HCT116 (cell line): Measurements from ENCODE around the gene TTC27. TPM values are rescaled to one million over a fixed set of nuclear protein-coding genes. Genes with fewer than 3 reads are reported as not detected.

Experiments used
- ATAC-seq: fragments of 200-7000 bp; cut with Tn5 transposase; 2 replicates; pipeline ENCODE4 v1.9.1; 2020; ENCODE audit warnings: mild to moderate bottlenecking, moderate library complexity
- BruUV-seq: library from RNA; stranded (reverse); fragments of 400-500 nt; replicated peaks from 2 replicates; lab custom pipeline; 2021; lab: Mats Ljungman, UMichigan
- CTCF ChIA-PET: fragments of 300-600 bp; sonication (Branson Sonifier 250); formaldehyde crosslinking; loops from one replicate; lab custom pipeline; 2021; ENCODE audit warnings: antibody characterized with exemption; lab: Charles Lee
- POLR2A ChIA-PET: fragments of 300-600, 350-600 bp; sonication (Branson Sonifier 250); formaldehyde crosslinking; loops from one replicate; lab custom pipeline; 2021; ENCODE audit warnings: antibody characterized with exemption; lab: Charles Lee
- RAD21 ChIA-PET, 2 experiments: fragments of 300-600 bp; sonication (Branson Sonifier 250); formaldehyde crosslinking; loops; one replicate each; lab custom pipeline; 2023; ENCODE audit warnings: low total read pairs in 2 of 2; ENCODE audit not compliant: uncharacterized antibody in 2 of 2, unreplicated experiment in 2 of 2, low non-redundant PET in 1 of 2; lab: Charles Lee
- DNase-seq: peaks from one replicate; pipeline ENCODE4 v3.0.0-alpha.2; 2010; ENCODE audit warnings: low read depth, low spot score
- H2AFZ ChIP-seq: fragments of 200-600 bp; shearing (Covaris generic), sonication (generic); 2 replicates; pipeline ENCODE4 v1.6.1; 2017; ENCODE audit warnings: low read depth, mixed run types, mixed read lengths, antibody characterized with exemption, low read length; ENCODE audit not compliant: poor library complexity, severe bottlenecking
- H3K27ac ChIP-seq: 2 replicates; pipeline ENCODE4 v1.5.1; 2012; ENCODE audit warnings: low read depth, low read length
- H3K27me3 ChIP-seq: fragments of 200-600 bp; sonication (generic); 2 replicates; pipeline ENCODE4 v1.6.1; 2016; ENCODE audit warnings: mixed run types, low read length, mixed read lengths; ENCODE audit not compliant: insufficient read depth
- H3K36me3 ChIP-seq, 2 experiments: fragments of 200-500 bp in 1 of 2; fragments of 200-600 bp in 1 of 2; sonication (Bioruptor generic) in 1 of 2; sonication (generic) in 1 of 2; 2 replicates each; pipeline versions ENCODE4 v1.5.1 to v1.6.1; 2014 to 2016; ENCODE audit warnings: low read length in 2 of 2, inconsistent platforms in 1 of 2, mixed read lengths in 1 of 2, mixed run types in 1 of 2; ENCODE audit not compliant: insufficient read depth in 2 of 2, control insufficient read depth in 1 of 2
- H3K4me1 ChIP-seq, 2 experiments: fragments of 200-600 bp in 1 of 2; sonication (generic) in 1 of 2; 2 replicates each; pipeline versions ENCODE4 v1.5.1 to v1.6.1; 2012 to 2017; ENCODE audit warnings: low read length in 2 of 2, inconsistent platforms in 1 of 2, mild to moderate bottlenecking in 1 of 2, mixed read lengths in 1 of 2, mixed run types in 1 of 2, moderate library complexity in 1 of 2; ENCODE audit not compliant: insufficient read depth in 2 of 2, control insufficient read depth in 1 of 2
- H3K4me2 ChIP-seq: fragments of 200-600 bp; sonication (generic); 2 replicates; pipeline ENCODE4 v1.6.1; 2017; ENCODE audit warnings: mixed run types, low read length, mixed read lengths
- H3K4me3 ChIP-seq, 2 experiments: fragments of 200-600 bp in 1 of 2; sonication (generic) in 1 of 2; replicated peaks in 1 of 2; 2 replicates each; pipeline ENCODE4 v1.5.1; 2011 to 2016; ENCODE audit warnings: low read length in 2 of 2, control low read depth in 1 of 2, low read depth in 1 of 2, mild to moderate bottlenecking in 1 of 2, mixed read lengths in 1 of 2, mixed run types in 1 of 2
- H3K79me2 ChIP-seq: fragments of 200-600 bp; sonication (generic); 2 replicates; pipeline ENCODE4 v1.6.1; 2017; ENCODE audit warnings: mild to moderate bottlenecking, mixed run types, low read length, moderate library complexity, mixed read lengths; ENCODE audit not compliant: insufficient read depth
- H3K9ac ChIP-seq: fragments of 200-600 bp; sonication (generic); 2 replicates; pipeline ENCODE4 v1.6.1; 2016; ENCODE audit warnings: low read length, mixed read lengths
- H3K9me2 ChIP-seq: fragments of 200-600 bp; sonication (generic), shearing (Covaris generic); 2 replicates; pipeline ENCODE4 v1.6.1; 2017; ENCODE audit warnings: mixed run types, mild to moderate bottlenecking, moderate library complexity; ENCODE audit not compliant: insufficient read depth
- H3K9me3 ChIP-seq, 2 experiments: fragments of 200-500 bp in 1 of 2; fragments of 200-600 bp in 1 of 2; sonication (Bioruptor generic) in 1 of 2; sonication (generic) in 1 of 2; 2 replicates each; pipeline ENCODE4 v1.6.1; 2014 to 2017; ENCODE audit warnings: low read length in 2 of 2, mixed read lengths in 2 of 2, inconsistent platforms in 1 of 2, low read depth in 1 of 2, mild to moderate bottlenecking in 1 of 2, mixed run types in 1 of 2, moderate library complexity in 1 of 2; ENCODE audit not compliant: control insufficient read depth in 1 of 2, insufficient read depth in 1 of 2
- H4K20me1 ChIP-seq: fragments of 200-600 bp; sonication (generic), shearing (Covaris generic); 2 replicates; pipeline ENCODE4 v1.6.1; 2017; ENCODE audit warnings: mixed run types, mild to moderate bottlenecking, moderate library complexity; ENCODE audit not compliant: insufficient read depth
- CEBPB ChIP-seq: IDR thresholded peaks from 2 replicates; pipeline ENCODE4 v1.6.1; 2012; ENCODE audit warnings: low read depth
- EGR1 ChIP-seq: IDR thresholded peaks from 2 replicates; pipeline ENCODE4 v1.6.1; 2012; ENCODE audit warnings: low read depth
- EZH2phosphoT487 ChIP-seq: fragments of 200-600 bp; IDR thresholded peaks from 2 replicates; pipeline ENCODE4 v1.6.1; 2018; ENCODE audit warnings: antibody characterized with exemption, borderline replicate concordance
- FOSL1 ChIP-seq: IDR thresholded peaks from 2 replicates; pipeline ENCODE4 v1.6.1; 2012; ENCODE audit warnings: low read depth
- MAX ChIP-seq: IDR thresholded peaks from 2 replicates; pipeline ENCODE4 v1.6.1; 2012
- POLR2AphosphoS5 ChIP-seq: IDR thresholded peaks from 2 replicates; pipeline ENCODE4 v1.6.1; 2011; ENCODE audit warnings: mild to moderate bottlenecking, low read depth, low read length, moderate library complexity
- SRF ChIP-seq: IDR thresholded peaks from 2 replicates; pipeline ENCODE4 v1.6.1; 2012; ENCODE audit warnings: low read depth
- YY1 ChIP-seq: IDR thresholded peaks from 2 replicates; pipeline ENCODE4 v1.6.1; 2011; ENCODE audit warnings: low read length, low read depth, moderate library complexity, mild to moderate bottlenecking; ENCODE audit not compliant: insufficient replicate concordance; ENCODE audit errors: extremely low read depth
- ZNF274 ChIP-seq: fragments of 200-500 bp; sonication (Bioruptor generic); IDR thresholded peaks from 2 replicates; pipeline ENCODE4 v1.6.1; 2014; ENCODE audit warnings: mild to moderate bottlenecking, low read depth, low read length, inconsistent platforms
- intact Hi-C: fragments of 100-400 bp; cut with micrococcal nuclease; formaldehyde crosslinking; loops from 2 replicates; pipeline ENCODE4 v1.10.0; 2022
- total RNA-seq: library from RNA; stranded (reverse); gene quantifications from one replicate; pipeline ENCODE4 v1.2.1, GENCODE V29; 2021; ENCODE audit not compliant: unreplicated experiment
- TF ChIP-seq, protein P1 (sequence below): IDR thresholded peaks from 2 replicates; pipeline ENCODE4 v1.6.1; 2012

TTC27 gene
- total RNA-seq, 1 experiment from 2014 or later, result 24.4 TPM

DNA sequence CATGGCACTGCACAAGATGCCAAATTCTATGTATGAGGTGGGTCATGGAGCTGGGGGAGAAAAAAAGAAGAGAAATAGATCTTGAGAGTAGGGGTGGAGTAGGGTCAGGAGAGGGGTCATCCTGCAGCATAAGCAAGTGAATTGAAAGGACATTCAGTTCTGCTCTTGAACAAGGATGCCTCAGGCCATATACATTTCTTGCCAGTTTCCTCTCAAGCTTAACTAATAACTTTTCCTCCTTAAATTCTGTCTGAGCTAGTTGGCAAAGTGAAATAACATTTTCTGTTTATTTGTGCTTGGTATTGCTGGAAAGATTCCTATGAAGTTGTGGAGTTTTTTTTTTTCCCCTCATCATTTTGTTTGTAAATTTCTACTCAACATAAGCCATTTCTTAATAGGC lies 219.9 kb downstream of the TTC27 start:
- intact Hi-C loops, result no loop called here
- H3K9me3 ChIP-seq, result no peaks in the 10 kb centered on the region
- DNase-seq (no peak), ATAC-seq (no peak)
- no peaks in the 10 kb centered on the region for H3K9me2 ChIP-seq
- H3K9ac ChIP-seq, result no peak overlapping the region
- H3K27me3 ChIP-seq, result no peaks in the 10 kb centered on the region
- H3K36me3 ChIP-seq, result no peaks in the 10 kb centered on the region
- no peak overlapping the region for H2AFZ ChIP-seq
- no peaks in the 10 kb centered on the region for H3K79me2 ChIP-seq
- H3K4me3 ChIP-seq, result no peak overlapping the region
- H3K4me1 ChIP-seq, result no peaks in the 10 kb centered on the region
- ChIA-PET CTCF (no interaction called here), POLR2A (no interaction called here), RAD21 (no interaction called here)
- H3K27ac ChIP-seq, result no peak overlapping the region
- H3K4me2 ChIP-seq, result no peak overlapping the region
- no peak for TF ChIP-seq ZNF274
- no peak for TF ChIP-seq SRF
- no peak for TF ChIP-seq POLR2AphosphoS5
- no peak for TF ChIP-seq CEBPB
- TF ChIP-seq, protein P1, sequence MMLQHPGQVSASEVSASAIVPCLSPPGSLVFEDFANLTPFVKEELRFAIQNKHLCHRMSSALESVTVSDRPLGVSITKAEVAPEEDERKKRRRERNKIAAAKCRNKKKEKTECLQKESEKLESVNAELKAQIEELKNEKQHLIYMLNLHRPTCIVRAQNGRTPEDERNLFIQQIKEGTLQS, result no peak
- TF ChIP-seq MAX, result no peak
- no peak for TF ChIP-seq FOSL1
- no peak for TF ChIP-seq EGR1
- H4K20me1 ChIP-seq, result no peaks in the 10 kb centered on the region
- no TSS peak for BruUV-seq

DNA sequence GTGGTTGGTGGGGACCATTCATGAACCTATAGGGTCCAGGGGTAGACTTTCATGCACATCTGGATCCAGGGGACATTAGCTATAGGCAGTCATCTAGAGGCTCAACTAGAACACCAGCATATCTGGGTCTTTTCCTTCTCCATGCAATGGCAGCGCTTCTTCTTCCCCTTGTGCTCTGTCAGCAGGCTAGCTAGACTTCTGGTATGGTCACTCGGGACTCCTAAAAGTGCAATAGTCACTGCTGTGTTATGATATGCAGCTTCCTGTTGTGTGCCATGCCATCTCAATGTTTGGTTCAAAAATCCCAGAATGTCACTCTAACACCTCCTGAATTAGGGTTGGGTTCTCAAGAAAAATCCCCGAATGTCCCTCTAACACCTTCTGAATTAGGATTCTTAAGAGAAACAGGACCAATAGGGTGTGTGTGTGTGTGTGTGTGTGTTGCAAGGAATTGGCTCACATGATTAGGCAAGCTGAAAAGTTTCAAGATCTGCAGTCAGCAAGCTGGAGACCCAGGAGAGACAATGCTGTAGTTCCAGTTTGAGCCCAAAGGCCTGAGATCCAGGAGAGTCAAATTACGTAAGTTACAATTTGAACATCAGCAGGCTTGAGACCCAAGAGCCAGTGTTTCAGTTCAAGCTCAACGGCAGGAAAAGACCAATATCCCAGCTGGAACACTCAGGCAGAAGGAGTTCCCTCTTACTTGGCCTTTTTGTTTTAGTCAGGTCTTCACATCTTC lies 221.8 kb downstream of the TTC27 start:
- no peak overlapping the region for H3K27ac ChIP-seq
- BruUV-seq, result no TSS peak
- H2AFZ ChIP-seq, result no peak overlapping the region
- CTCF ChIA-PET, result no interaction called here
- no peaks in the 10 kb centered on the region for H3K27me3 ChIP-seq
- DNase-seq (no peak), ATAC-seq (no peak)
- no peak overlapping the region for H3K4me2 ChIP-seq
- no peaks in the 10 kb centered on the region for H3K9me2 ChIP-seq
- H4K20me1 ChIP-seq, result no peaks in the 10 kb centered on the region
- H3K4me1 ChIP-seq, result no peaks in the 10 kb centered on the region
- H3K36me3 ChIP-seq, result no peaks in the 10 kb centered on the region
- no peaks in the 10 kb centered on the region for H3K79me2 ChIP-seq
- intact Hi-C loops, result no loop called here
- POLR2A ChIA-PET, result no interaction called here
- RAD21 ChIA-PET, result no interaction called here
- H3K9ac ChIP-seq, result no peak overlapping the region
- no peaks in the 10 kb centered on the region for H3K9me3 ChIP-seq
- H3K4me3 ChIP-seq, result no peak overlapping the region
- no peak for TF ChIP-seq EZH2phosphoT487
- no peak for TF ChIP-seq SRF
- TF ChIP-seq YY1, result no peak
- TF ChIP-seq FOSL1, result no peak
